Measurements from ENCODE around the gene GAS7.

GAS7 gene

GRCh38 chr17:10109146-10109545 is 89.3 kb downstream of the GAS7 start:
- H3K4me3 ChIP-seq (ENCODE audit: low read length) = no peak overlapping the region
- DNase-seq (ENCODE audit: low read depth) = no peak
- no peak for TF ChIP-seq CTCF (IDR thresholded peaks at IDR 0.05; ENCODE audit: insufficient read depth, low read depth, low read length, missing control alignments)

- no peak for DNase-seq (ENCODE audit: low read depth)
- H3K4me3 ChIP-seq (ENCODE audit: low read length) = no peak overlapping the region
- TF ChIP-seq CTCF (IDR thresholded peaks at IDR 0.05; ENCODE audit: insufficient read depth, low read depth, low read length, missing control alignments) = no peak
These were observed 90.9 kb downstream of the GAS7 start for GRCh38 chr17:10107316-10108165.

- TF ChIP-seq CTCF (IDR thresholded peaks at IDR 0.05; ENCODE audit: insufficient read depth, low read depth, low read length, missing control alignments) = no peak
- no peak for DNase-seq (ENCODE audit: low read depth)
These were observed 92.3 kb downstream of the GAS7 start for GRCh38 chr17:10106067-10106466.

GRCh38 chr17:10105513-10106001 is 92.8 kb downstream of the GAS7 start:
- no peak for TF ChIP-seq CTCF (IDR thresholded peaks at IDR 0.05; ENCODE audit: insufficient read depth, low read depth, low read length, missing control alignments)
- no peak for DNase-seq (ENCODE audit: low read depth)
- no peak overlapping the region for H3K4me3 ChIP-seq (ENCODE audit: low read length)

More at GRCh38 chr17:10106067-10106466, 92.3 kb downstream of the GAS7 start:
- no peak overlapping the region for H3K4me3 ChIP-seq (ENCODE audit: low read length)

GRCh38 chr17:10103712-10104111 is 94.7 kb downstream of the GAS7 start:
- no peak overlapping the region for H3K4me3 ChIP-seq (ENCODE audit: low read length)
- no peak for DNase-seq (ENCODE audit: low read depth)
- no peak for TF ChIP-seq CTCF (IDR thresholded peaks at IDR 0.05; ENCODE audit: insufficient read depth, low read depth, low read length, missing control alignments)

- no peak for DNase-seq (ENCODE audit: low read depth)
- no peak for TF ChIP-seq CTCF (IDR thresholded peaks at IDR 0.05; ENCODE audit: insufficient read depth, low read depth, low read length, missing control alignments)
- H3K4me3 ChIP-seq (ENCODE audit: low read length) = no peak overlapping the region
These were observed 95.6 kb downstream of the GAS7 start for GRCh38 chr17:10102817-10103216.
